GM12878 (cell line): ENCODE results near the gene GABBR1. TPM values are rescaled to one million over a fixed set of nuclear protein-coding genes. Genes with fewer than 3 reads are reported as not detected.

Source experiments
- ATAC-seq: fragments of 200-7000 bp; cut with Tn5 transposase; 3 replicates; pipeline ENCODE4 v1.9.1; 2020; ENCODE audit warnings: mild to moderate bottlenecking, moderate library complexity
- BruUV-seq: library from RNA; stranded (reverse); fragments of 400-500 nt; replicated peaks from 2 replicates; lab custom pipeline; 2021; lab: Mats Ljungman, UMichigan
- CTCF ChIA-PET: fragments of 300-600 bp; sonication (Branson Sonifier 250); formaldehyde crosslinking; extraction: SDS; loops from one replicate; lab custom pipeline; 2021; ENCODE audit warnings: inconsistent platforms; lab: Yijun Ruan, JAX
- POLR2A ChIA-PET: fragments of 350-600 bp; formaldehyde crosslinking; extraction: SDS; loops from one replicate; lab custom pipeline; 2021; ENCODE audit warnings: inconsistent platforms; lab: Charles Lee
- RAD21 ChIA-PET: fragments of 300-600 bp; sonication (Branson Sonifier 250); formaldehyde crosslinking; loops from one replicate; lab custom pipeline; 2023; ENCODE audit warnings: antibody characterized with exemption; ENCODE audit not compliant: unreplicated experiment; lab: Charles Lee
- SMC1A ChIA-PET: fragments of 300-600 bp; sonication (Branson Sonifier 250); formaldehyde crosslinking; loops from one replicate; lab custom pipeline; 2023; ENCODE audit not compliant: unreplicated experiment, uncharacterized antibody; lab: Charles Lee
- DNase-seq: peaks from one replicate; pipeline ENCODE4 v3.0.0-alpha.2; 2011; ENCODE audit warnings: low read depth, low spot score
- FAIRE-seq: peaks from 3 replicates; lab custom pipeline; 2011; peaks lifted over from hg19 to GRCh38; lab: Jason Lieb, UNC
- H2AFZ ChIP-seq: 2 replicates; pipeline ENCODE4 v1.6.0; 2011; ENCODE audit warnings: low read depth, low read length, control low read depth; ENCODE audit not compliant: control insufficient read depth
- H3K27ac ChIP-seq: 2 replicates; pipeline ENCODE4 v1.5.1; 2011; ENCODE audit warnings: control low read depth; ENCODE audit not compliant: control insufficient read depth, insufficient read depth
- H3K27me3 ChIP-seq, 2 experiments: replicated peaks in 1 of 2; 2 replicates each; pipeline versions ENCODE4 v1.6.0 to v1.6.1; 2011; ENCODE audit warnings: low read length in 1 of 2; ENCODE audit not compliant: control insufficient read depth in 2 of 2, insufficient read depth in 2 of 2
- H3K36me3 ChIP-seq, 2 experiments: 2 replicates each; pipeline ENCODE4 v1.5.1; 2011; ENCODE audit warnings: low read length in 1 of 2; ENCODE audit not compliant: control insufficient read depth in 2 of 2, insufficient read depth in 2 of 2
- H3K4me1 ChIP-seq: 2 replicates; pipeline ENCODE4 v1.6.1; 2011; ENCODE audit warnings: mild to moderate bottlenecking, low read length, moderate library complexity, mixed read lengths; ENCODE audit not compliant: control insufficient read depth, insufficient read depth
- H3K4me2 ChIP-seq: 2 replicates; pipeline ENCODE4 v1.6.0; 2011; ENCODE audit warnings: control low read depth; ENCODE audit not compliant: control insufficient read depth, insufficient read depth
- H3K4me3 ChIP-seq: fragments of 200-600 bp; sonication (generic); 2 replicates; pipeline ENCODE4 v1.5.1; 2016
- H3K79me2 ChIP-seq: 2 replicates; pipeline ENCODE4 v1.6.0; 2011; ENCODE audit warnings: low read length; ENCODE audit not compliant: control insufficient read depth, insufficient read depth
- H3K9ac ChIP-seq: 2 replicates; pipeline ENCODE4 v1.8.0; 2011; ENCODE audit warnings: low read length, control low read depth, mixed read lengths; ENCODE audit not compliant: control insufficient read depth, insufficient read depth
- H3K9me3 ChIP-seq: replicated peaks from 3 replicates; pipeline ENCODE4 v1.5.1; 2011; ENCODE audit warnings: mild to moderate bottlenecking, low read length; ENCODE audit not compliant: control insufficient read depth, insufficient read depth
- H4K20me1 ChIP-seq: 2 replicates; pipeline ENCODE4 v1.6.0; 2011; ENCODE audit not compliant: control insufficient read depth, insufficient read depth
- BCL11A ChIP-seq: IDR thresholded peaks from 2 replicates; pipeline ENCODE4 v1.6.1; 2011; ENCODE audit warnings: low read depth, low read length
- BRCA1 ChIP-seq: IDR thresholded peaks from 2 replicates; pipeline ENCODE4 v1.6.1; 2011; ENCODE audit warnings: low read depth, low read length, improper control_type of control experiment
- ESRRA ChIP-seq: IDR thresholded peaks from 2 replicates; pipeline ENCODE4 v1.6.1; 2012; ENCODE audit warnings: mild to moderate bottlenecking, low read length, improper control_type of control experiment
- MTA2 ChIP-seq: fragments of 450-650 bp; IDR thresholded peaks from 2 replicates; pipeline ENCODE4 v1.6.1; 2016; ENCODE audit warnings: low read depth, mild to moderate bottlenecking, moderate library complexity
- PKNOX1 ChIP-seq: fragments of 450-650 bp; IDR thresholded peaks from 2 replicates; pipeline ENCODE4 v1.6.1; 2016; ENCODE audit warnings: mild to moderate bottlenecking
- PML ChIP-seq: IDR thresholded peaks from 2 replicates; pipeline ENCODE4 v1.6.1; 2012; ENCODE audit warnings: low read length, inconsistent platforms
- SMAD1 ChIP-seq: fragments of 450-650 bp; IDR thresholded peaks from 2 replicates; pipeline ENCODE4 v1.6.1; 2018; ENCODE audit warnings: mild to moderate bottlenecking, low read depth; ENCODE audit not compliant: partially characterized antibody
- ZNF274 ChIP-seq: IDR thresholded peaks from one replicate; pipeline ENCODE4 v1.8.0; 2011; ENCODE audit not compliant: insufficient read length, insufficient read depth
- WGBS: methylation state at CpG from one replicate; pipeline ENCODE4 v1.1.6; 2016; ENCODE audit warnings: low lambda C conversion rate; ENCODE audit not compliant: insufficient replicate concordance, insufficient coverage; ENCODE audit errors: missing lambda C conversion rate; 5-methylcytosine and 5-hydroxymethylcytosine counted together
- in situ Hi-C: fragments of 300-500 bp; cut with MboI; formaldehyde crosslinking; loops from 9 replicates; pipeline ENCODE4 v1.14.3; 2018; ENCODE audit warnings: mixed read lengths
- intact Hi-C: fragments of 100-400 bp; cut with micrococcal nuclease; formaldehyde crosslinking; loops from one replicate; pipeline ENCODE4 v1.14.2; 2022; ENCODE audit not compliant: unreplicated experiment
- polyA plus RNA-seq, 11 experiments: library from polyadenylated mRNA; depleted of rRNA in 4 of 11; unstranded in 6 of 11; stranded (reverse) in 5 of 11; fragments of >200 nt; fragmentation: Nextera tagmentation in 4 of 11; fragmentation: Illumina TruSeq in 1 of 11; extraction: Ambion mirVana in 4 of 11; extraction: Trizol in 1 of 11; gene quantifications; 1 replicate in 1 of 11; 2 replicates in 10 of 11; pipeline versions ENCODE4 v1.2.1 to v1.2.3, GENCODE V29; 2011 to 2016; ENCODE audit warnings: inconsistent platforms in 2 of 11, missing spikeins in 2 of 11, low read depth in 1 of 11
- total RNA-seq, 4 experiments: library from RNA; depleted of rRNA in 3 of 4; stranded (reverse); fragments of >200 nt in 3 of 4; fragmentation: Illumina TruSeq in 1 of 4; extraction: Trizol in 1 of 4; gene quantifications; 2 replicates each; pipeline versions ENCODE4 v1.2.1 to v1.2.3, GENCODE V29; 2013 to 2021
- TF ChIP-seq, protein P1 (sequence below): IDR thresholded peaks from 2 replicates; pipeline ENCODE4 v1.6.1; 2012; ENCODE audit warnings: low read depth, low read length, improper control_type of control experiment

GABBR1 gene
- total and polyA plus RNA-seq, 10 of the 15 experiments (the other 5 are each of a cell fraction or from before 2014, with no cell fraction given) = 0.11 to 5.2 (median 1.0) TPM

- 83% methylated on average over 9 of the region's 9 CpGs for WGBS
- Histone ChIP-seq H3K79me2 (no peaks in the 10 kb centered on the region), H3K27me3 (no peaks in the 10 kb centered on the region), H3K9me3 (no peaks in the 10 kb centered on the region), H3K36me3 (no peaks in the 10 kb centered on the region), H2AFZ (no peak overlapping the region), H3K27ac (no peak overlapping the region), H3K4me1 (peaks cover 11% of the 10 kb centered on the region), H4K20me1 (no peaks in the 10 kb centered on the region), H3K9ac (no peak overlapping the region), H3K4me3 (no peak overlapping the region), H3K4me2 (no peak overlapping the region)
- ATAC-seq (no peak), DNase-seq (no peak), FAIRE-seq (no peak)
- in situ Hi-C loops (no loop called here), intact Hi-C loops (no loop called here)
- ChIA-PET CTCF (interaction anchor here (0.9 to 6.6 kb wide), 2 partner anchors 15 to 16 kb away, joined by 3 to 97 read pairs; no protein-coding TSS in a partner anchor), RAD21 (no interaction called here), POLR2A (no interaction called here), SMC1A (interaction anchor here (1.1 kb wide), 1 partner anchor 13 kb away, joined by 3 read pairs; no protein-coding TSS in a partner anchor)
- TF ChIP-seq BCL11A (no peak), ZNF274 (no peak), PKNOX1 (no peak), ESRRA (no peak), SMAD1 (no peak), BRCA1 (no peak), PML (no peak), MTA2 (no peak)
- TF ChIP-seq, protein P1, sequence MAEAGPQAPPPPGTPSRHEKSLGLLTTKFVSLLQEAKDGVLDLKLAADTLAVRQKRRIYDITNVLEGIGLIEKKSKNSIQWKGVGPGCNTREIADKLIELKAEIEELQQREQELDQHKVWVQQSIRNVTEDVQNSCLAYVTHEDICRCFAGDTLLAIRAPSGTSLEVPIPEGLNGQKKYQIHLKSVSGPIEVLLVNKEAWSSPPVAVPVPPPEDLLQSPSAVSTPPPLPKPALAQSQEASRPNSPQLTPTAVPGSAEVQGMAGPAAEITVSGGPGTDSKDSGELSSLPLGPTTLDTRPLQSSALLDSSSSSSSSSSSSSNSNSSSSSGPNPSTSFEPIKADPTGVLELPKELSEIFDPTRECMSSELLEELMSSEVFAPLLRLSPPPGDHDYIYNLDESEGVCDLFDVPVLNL = no peak
- BruUV-seq = no TSS peak
Measured at GRCh38 chr6:29637247-29637646, 4.3 kb upstream of the GABBR1 start.
